ENCODE data around the gene MAPK8.

DNA sequence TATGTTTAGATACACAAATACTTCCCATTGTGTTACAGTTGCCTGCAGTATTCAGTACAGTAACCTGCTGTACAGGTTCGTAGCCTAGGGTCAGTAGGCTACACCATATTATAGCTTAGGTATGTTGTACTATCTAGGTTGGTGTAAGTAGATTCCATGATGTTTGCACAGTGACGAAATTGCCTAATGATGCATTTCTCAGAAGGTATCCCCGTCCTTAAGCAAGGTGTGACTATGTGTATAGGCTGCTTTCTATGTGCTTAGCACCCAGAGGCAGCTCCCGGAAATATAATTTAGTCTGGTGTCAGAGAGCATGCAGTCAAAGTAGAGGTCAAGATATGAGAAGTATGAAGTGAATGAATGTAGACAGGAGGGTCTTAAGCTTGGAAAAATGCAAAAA is 9.8 kb downstream of the MAPK8 start:
- TF ChIP-seq CTCF (IDR thresholded peaks at IDR 0.05; ENCODE audit: insufficient read depth, low read depth, low read length) = no peak
- TF ChIP-seq EZH2 (IDR thresholded peaks at IDR 0.05; ENCODE audit: insufficient read depth, low read length) = no peak
